Activated T-cell treated with anti-CD3 and anti-CD28 coated beads, Interleukin-2, amount 50 U/mL, for 72 hours (primary cell): ENCODE data around the gene MCU. TPM values are rescaled to one million over a fixed set of nuclear protein-coding genes. Genes with fewer than 3 reads are reported as not detected.
"Not testable (repeated sequence)": the region's sequence is repeated elsewhere in the genome, so short reads cannot be mapped to it uniquely, and the experiment has no call there.

Experiments
- ATAC-seq, 2 donors: fragments of 150-1000 bp; cut with Tn5 transposase; replicated peaks in 1 of 2; 2 replicates each; pipeline ENCODE4 v1.10.0; 2021; ENCODE audit warnings: moderate library complexity in 2 of 2, mild to moderate bottlenecking in 1 of 2
- DNase-seq, 2 donors: peaks; one replicate each; pipeline ENCODE4 v3.0.0; 2021 to 2022; ENCODE audit warnings: mixed read lengths in 1 of 2
- H3K27ac Mint-ChIP-seq: one replicate; pipeline ENCODE4 v1.8.0; 2022; ENCODE audit warnings: mild to moderate bottlenecking, moderate library complexity, mixed read lengths
- H3K27me3 Mint-ChIP-seq: one replicate; pipeline ENCODE4 v1.8.0; 2022; ENCODE audit warnings: low read depth, mixed read lengths
- H3K36me3 Mint-ChIP-seq, 2 donors: one replicate each; pipeline ENCODE4 v1.8.0; 2022; ENCODE audit warnings: mixed read lengths in 2 of 2, mild to moderate bottlenecking in 1 of 2; ENCODE audit not compliant: insufficient read depth in 2 of 2
- H3K4me1 Mint-ChIP-seq: one replicate; pipeline ENCODE4 v1.8.0; 2022; ENCODE audit warnings: low read depth, mixed read lengths
- H3K4me3 Mint-ChIP-seq, 2 donors: one replicate each; pipeline ENCODE4 v1.8.0; 2022; ENCODE audit warnings: mild to moderate bottlenecking in 2 of 2, mixed read lengths in 2 of 2, moderate library complexity in 2 of 2
- H3K9me3 Mint-ChIP-seq, 2 donors: one replicate each; pipeline ENCODE4 v1.8.0; 2022; ENCODE audit warnings: mixed read lengths in 2 of 2
- total RNA-seq, 2 donors: library from RNA; stranded (reverse); gene quantifications; one replicate each; pipeline ENCODE4 v1.2.3, GENCODE V29; 2022

Gene MCU
- total RNA-seq, 2 donors from 2014 or later, result 16.3 to 18.9 TPM

DNA sequence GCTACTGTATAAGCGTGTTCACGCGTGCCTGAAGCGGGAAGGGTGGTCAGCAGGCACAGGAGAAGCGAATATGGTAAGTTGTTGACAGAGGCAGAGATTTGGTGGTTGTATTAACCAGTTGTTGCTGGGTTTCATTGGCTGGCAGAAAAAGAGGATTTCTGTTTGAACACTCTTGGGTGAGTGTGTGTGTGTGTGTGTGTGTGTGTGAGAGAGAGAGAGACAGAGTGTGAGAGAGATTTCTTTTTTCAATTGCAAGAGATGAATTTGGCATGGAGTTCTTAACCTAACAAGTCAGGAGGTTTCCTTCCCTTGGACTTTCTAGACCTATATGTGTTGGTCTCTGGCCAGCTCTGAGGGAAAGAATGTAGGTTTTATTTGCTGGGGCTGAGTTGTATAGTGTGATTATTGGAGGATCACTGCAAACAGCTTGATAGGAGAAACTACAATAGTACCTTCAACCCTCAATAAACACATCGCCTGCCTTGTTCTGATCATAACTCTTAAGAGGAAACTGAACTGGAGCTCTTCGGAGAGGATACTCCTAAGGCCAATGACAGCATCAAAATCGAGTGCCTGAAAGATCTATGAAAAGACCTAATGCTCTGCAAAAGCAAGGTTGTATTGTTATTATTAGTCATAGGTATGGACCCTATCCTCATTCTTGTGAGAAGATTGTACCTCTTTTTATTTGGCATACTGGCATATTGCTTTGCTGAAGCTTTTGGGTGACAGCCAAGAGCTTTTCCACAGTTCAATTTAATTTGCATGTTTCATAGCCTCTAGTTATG is 1.2 kb downstream of the MCU start:
- no peaks in the 10 kb centered on the region for H3K9me3 Mint-ChIP-seq
- no peak for ATAC-seq

DNA sequence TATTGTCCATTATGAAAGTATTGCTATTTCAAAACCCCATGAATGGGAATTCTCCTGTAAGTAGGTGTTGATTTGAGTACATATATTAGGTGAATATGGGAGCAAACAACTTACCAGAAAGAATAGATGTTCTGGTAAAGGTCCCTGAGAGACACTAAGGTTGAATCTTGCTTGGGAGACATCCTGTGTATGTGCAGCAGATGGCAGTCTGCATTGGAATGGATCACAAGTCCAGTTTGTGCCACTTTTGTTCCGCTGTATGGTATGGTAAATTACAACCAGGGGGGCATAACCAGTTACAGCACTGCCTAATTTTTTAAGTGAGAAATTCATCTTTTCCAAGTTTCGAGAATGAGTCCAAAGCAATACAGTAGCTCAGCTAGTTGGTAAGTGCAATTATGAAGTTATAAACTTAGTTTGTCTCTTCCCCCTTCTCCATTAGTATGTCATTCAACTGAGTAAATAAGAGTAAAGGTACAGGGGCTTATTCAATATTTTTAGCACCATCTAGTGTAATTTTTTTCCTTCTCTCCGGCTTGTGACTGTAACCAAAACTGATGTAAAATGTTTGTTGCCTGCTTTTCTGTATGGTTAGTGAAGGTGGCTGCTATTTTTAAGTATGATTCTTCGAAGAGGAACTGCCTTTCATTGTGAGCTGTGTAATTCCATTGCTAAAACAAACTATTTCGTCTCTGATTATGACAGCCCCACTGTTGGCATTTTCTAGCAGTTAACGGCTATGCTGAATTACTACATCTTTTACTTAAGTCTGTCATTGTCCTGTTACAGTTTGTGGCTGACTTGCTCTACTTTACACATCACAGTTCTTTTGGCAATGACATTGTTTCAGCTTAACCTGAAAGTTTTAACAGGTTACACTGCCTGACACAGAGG is 2.8 kb downstream of the MCU start:
- Mint-ChIP-seq H3K4me1 (peaks cover 37% of the 10 kb centered on the region), H3K4me3 (peak overlapping the region in 1 of 2 donors; percentile 3), H3K36me3 (no peaks in the 10 kb centered on the region), H3K27me3 (no peaks in the 10 kb centered on the region), H3K27ac (no peak overlapping the region), H3K9me3 (no peaks in the 10 kb centered on the region)
- DNase-seq (no peak), ATAC-seq (no peak)

More for the DNA sequence above, 1.2 kb downstream of the MCU start:
- no peak for DNase-seq
- Mint-ChIP-seq H3K27ac (peak overlapping the region; percentile 0), H3K4me1 (peaks cover 37% of the 10 kb centered on the region), H3K4me3 (peak overlapping the region; percentile 89 to 90), H3K27me3 (no peaks in the 10 kb centered on the region), H3K36me3 (no peaks in the 10 kb centered on the region)

DNA sequence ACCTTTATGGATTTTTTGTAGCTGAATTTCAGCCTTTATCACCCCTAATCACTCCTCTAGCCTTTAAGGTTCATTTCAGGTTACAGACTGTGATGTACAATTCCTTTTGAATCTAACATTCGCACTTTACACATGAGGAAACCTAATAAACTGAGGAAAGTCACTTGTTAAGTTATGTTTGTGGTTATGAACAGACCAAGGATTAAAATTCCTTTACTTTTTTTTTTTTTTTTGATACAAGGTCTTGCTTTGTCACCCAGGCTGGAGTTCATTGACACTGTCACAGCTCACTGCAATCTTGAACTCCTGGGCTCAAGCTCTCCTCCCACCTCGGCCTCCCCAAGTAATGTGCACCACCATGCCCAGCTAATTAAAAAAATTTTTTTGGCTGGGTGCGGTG is 3.6 kb downstream of the MCU start:
- Mint-ChIP-seq H3K27ac (no peak overlapping the region), H3K4me1 (peaks cover 30% of the 10 kb centered on the region)
- ATAC-seq, result no peak

DNA sequence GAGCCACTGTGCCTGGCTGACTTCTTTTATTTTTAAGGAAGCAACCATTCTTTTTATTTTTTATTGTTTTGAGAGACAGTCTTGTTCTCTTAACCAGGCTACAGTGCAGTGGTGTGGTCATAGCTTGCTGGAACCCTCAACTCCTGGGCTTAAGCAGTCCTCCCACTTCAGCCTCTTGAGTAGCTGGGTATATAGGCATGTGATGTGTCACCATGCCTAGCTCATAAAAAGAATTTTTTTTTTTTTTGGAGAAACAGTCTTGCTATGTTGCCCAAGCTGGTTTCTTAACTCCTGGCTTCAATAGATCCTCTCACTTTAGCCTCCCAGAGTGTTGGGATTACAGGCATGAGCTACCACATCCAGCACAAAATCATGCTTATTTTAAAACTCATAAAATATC is 5.8 kb downstream of the MCU start:
- H3K36me3 Mint-ChIP-seq, result no peaks in the 10 kb centered on the region
- no peak overlapping the region for H3K4me3 Mint-ChIP-seq
- ATAC-seq (no peak), DNase-seq (no peak)
- H3K27ac Mint-ChIP-seq, result no peak overlapping the region
- H3K4me1 Mint-ChIP-seq, result peaks cover 29% of the 10 kb centered on the region
- no peaks in the 10 kb centered on the region for H3K27me3 Mint-ChIP-seq
- no peaks in the 10 kb centered on the region for H3K9me3 Mint-ChIP-seq

More for the DNA sequence above, 3.6 kb downstream of the MCU start:
- Mint-ChIP-seq H3K4me3 (no peak overlapping the region), H3K27me3 (no peaks in the 10 kb centered on the region), H3K36me3 (no peaks in the 10 kb centered on the region), H3K9me3 (no peaks in the 10 kb centered on the region)
- DNase-seq, result no peak

DNA sequence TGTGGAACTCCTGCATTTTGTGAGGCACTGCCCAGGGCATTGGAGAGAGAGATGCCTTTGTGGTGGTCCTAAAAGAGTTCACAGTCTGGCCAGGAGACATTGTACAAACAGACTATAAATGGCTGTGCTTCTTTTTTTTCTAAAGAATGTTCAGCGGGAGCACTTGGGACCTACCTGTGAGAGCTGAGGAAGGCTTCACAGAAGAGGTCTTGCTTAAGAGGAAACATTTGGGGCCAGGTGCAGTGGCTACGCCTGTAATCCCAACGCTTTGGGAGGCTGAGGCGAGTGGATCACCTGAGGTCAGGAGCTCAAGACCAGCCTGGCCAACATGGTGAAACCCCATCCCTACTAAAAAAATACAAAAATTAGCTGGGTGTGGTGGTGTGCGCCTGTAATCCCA is 10.5 kb downstream of the MCU start:
- ATAC-seq, H3K36me3 Mint-ChIP-seq, H3K27ac Mint-ChIP-seq, DNase-seq, H3K27me3 Mint-ChIP-seq, H3K9me3 Mint-ChIP-seq, H3K4me3 Mint-ChIP-seq: not testable (repeated sequence)
- H3K4me1 Mint-ChIP-seq, result peaks cover 18% of the 10 kb centered on the region

DNA sequence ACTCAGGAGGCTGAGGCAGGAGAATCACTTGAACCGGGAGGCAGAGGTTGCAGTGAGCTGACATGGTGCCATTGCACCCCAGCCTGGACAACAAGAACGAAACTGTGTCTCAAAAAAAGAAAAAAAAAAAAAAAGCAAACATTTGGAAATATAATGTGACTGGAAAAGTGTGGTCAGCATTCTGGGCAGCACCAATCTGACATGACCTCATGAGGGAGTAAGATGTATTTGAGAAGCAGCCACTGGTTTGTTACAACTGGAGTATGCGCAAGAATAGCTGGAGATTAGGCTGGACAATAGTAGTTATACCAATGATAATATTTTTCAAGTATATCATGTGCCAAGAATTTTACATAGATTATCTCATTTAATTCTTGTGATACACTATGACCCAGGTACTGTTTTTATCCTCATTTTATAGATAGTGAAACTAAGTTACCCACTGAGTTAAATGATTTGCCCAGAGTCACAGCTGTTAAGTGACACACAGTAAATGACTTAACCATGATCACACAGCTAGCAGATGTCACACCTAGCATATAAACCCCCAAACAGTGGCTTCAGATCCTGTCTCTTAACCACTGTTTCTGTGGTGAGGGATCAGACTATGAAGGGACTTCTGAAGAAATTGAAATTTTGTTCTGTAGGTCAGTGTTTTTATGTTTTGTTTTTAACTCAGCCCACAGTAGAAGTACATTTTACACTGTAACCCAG is 11.1 kb downstream of the MCU start:
- Mint-ChIP-seq H3K36me3 (no peaks in the 10 kb centered on the region), H3K27me3 (no peaks in the 10 kb centered on the region), H3K9me3 (no peaks in the 10 kb centered on the region), H3K27ac (peak overlapping the region; percentile 24), H3K4me3 (no peak overlapping the region), H3K4me1 (peaks cover 18% of the 10 kb centered on the region)
- DNase-seq (peak in 1 of 2 donors; percentile 11), ATAC-seq (peak; percentile 92 to 98)

DNA sequence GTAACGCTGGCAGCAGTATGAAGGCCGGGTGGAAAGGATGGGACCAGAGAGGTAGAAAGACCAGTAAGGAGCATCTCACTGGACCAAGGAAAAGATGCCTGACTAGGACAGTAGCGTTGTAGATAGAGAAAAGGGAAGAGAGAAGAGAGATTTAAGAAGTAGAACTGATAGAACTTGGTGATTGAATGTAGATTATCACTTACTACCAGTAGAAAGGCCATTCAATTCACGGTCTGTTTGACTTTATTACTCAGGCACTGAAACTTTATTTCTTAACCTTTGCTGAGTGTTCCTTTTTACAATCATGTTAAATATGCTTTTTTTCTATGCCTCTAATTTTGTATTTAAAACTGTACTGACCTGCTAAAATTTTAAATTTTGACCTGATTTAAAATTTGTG is 12.2 kb downstream of the MCU start:
- Mint-ChIP-seq H3K27me3 (no peaks in the 10 kb centered on the region), H3K9me3 (no peaks in the 10 kb centered on the region), H3K36me3 (no peaks in the 10 kb centered on the region), H3K27ac (no peak overlapping the region), H3K4me3 (no peak overlapping the region), H3K4me1 (peaks cover 18% of the 10 kb centered on the region)
- ATAC-seq (no peak), DNase-seq (no peak)

DNA sequence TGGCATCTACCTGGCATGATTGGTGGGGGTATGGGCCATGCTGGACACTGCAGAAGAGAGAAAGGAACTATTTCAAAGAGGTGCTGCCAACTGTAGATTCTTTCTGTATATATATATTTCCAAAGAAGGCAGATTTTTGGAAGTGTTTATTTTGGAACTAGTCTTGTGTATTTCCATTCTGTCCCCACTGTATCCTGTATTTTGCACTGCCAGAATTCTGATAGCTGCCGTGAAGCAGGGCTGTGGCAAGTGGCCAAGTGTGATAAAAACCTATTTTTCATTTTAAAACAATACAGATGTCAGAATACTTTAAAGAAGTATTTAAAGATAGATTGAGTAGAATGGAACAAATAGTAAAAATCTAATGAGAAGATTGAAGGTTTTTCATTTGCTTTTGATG is 17.1 kb downstream of the MCU start:
- Mint-ChIP-seq H3K27ac (no peak overlapping the region), H3K4me3 (no peak overlapping the region), H3K36me3 (no peaks in the 10 kb centered on the region), H3K9me3 (no peaks in the 10 kb centered on the region), H3K4me1 (peaks cover 2% of the 10 kb centered on the region), H3K27me3 (no peaks in the 10 kb centered on the region)
- DNase-seq (no peak), ATAC-seq (no peak)

DNA sequence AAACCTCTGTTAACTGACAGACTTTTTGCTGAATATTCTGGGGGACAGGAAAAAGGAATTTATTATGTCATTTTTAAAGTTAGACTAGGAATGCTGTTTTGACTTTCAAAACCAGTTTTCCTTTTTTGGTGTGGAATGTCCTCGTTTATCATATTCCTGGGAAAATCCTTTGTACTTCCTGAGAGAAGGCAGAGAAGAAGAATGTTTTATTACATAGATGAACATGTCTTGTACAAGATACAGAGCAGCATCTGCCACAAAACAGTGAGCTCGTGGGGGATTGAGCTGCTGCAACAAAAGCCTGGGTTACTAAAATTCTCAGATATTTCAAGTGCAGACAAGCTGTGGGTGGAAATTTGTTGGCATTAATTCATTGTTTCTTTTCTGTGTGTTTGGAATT is 20.2 kb downstream of the MCU start:
- Mint-ChIP-seq H3K9me3 (no peaks in the 10 kb centered on the region), H3K4me1 (no peaks in the 10 kb centered on the region), H3K27ac (no peak overlapping the region), H3K36me3 (peaks cover 0 to 1% of the 10 kb centered on the region in 2 donors), H3K27me3 (no peaks in the 10 kb centered on the region), H3K4me3 (no peak overlapping the region)
- no peak for DNase-seq
- ATAC-seq, result no peak

DNA sequence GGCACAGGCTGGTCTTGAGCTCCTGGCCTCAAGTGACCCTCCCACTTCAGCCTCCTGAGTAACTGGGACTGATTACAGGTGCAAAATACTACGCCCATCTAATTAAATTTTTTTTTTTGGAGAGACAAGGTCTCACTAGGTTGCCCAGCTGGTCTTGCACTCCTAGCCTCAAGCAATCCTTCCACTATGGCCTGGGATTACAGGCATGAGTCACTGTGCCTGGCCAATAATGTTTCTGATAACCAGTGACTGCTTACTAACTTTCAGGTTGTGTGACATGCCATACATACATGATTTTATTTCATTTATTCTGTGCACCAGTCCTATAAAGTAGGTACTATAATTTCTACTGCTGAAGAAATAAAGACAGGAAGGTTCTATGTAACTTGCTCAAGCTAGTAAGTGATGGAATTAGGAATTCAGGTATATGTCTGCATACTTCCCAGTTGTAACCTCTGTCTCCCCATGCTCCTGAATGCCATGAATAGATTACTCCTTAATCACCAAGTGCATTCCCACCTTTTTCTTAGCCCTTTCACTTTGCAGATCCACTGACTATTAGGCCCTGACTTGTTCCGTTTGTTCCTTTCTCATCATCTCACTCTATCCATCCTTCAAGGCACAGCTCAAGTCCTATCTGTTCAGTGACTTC is 28.1 kb downstream of the MCU start:
- no peaks in the 10 kb centered on the region for H3K4me1 Mint-ChIP-seq
- no peak for ATAC-seq
- H3K27ac Mint-ChIP-seq, result no peak overlapping the region
- no peak for DNase-seq
- H3K36me3 Mint-ChIP-seq, result peaks cover 0 to 1% of the 10 kb centered on the region in 2 donors
- H3K9me3 Mint-ChIP-seq, result no peaks in the 10 kb centered on the region
- H3K4me3 Mint-ChIP-seq, result no peak overlapping the region
- no peaks in the 10 kb centered on the region for H3K27me3 Mint-ChIP-seq

DNA sequence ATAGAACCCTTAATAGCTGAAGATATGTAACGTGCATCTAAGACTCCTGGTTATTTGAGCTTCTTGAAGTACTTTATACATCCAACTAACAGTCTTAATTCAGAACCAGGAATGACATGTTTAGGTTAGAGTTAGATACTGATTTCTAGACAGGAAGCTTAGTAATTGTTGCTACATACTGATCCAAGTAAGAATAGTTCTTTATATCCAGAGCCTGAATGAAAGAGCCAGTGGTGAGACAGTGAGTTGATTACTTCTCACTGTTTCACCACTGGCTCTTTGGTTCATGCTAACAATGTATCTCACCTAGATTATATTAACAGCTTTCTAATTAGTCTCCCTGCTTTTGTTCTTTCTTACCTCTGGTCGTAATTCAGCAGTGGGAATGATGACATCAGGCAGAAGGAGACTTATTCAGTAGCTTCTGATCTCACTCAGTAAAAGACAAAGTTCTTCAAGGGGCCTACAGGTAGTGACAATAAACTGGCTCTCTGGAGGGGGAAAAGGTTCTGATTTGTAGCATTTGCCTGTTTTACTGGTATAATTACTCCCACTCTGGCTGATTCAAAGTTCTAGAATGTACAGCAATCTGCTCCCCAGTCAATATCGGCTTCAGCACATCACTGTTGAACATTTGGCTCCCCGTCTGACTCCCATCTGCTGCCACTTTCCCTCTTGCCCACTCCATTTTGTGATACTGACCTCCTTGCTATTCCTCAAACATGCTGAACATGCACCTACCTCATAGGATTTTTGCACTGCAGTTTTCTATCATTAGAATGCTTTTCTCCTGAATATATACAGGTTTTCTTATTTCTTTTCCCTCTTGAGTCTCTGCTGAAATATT is 29.1 kb downstream of the MCU start:
- DNase-seq (no peak), ATAC-seq (no peak)
- Mint-ChIP-seq H3K27ac (no peak overlapping the region), H3K4me3 (no peak overlapping the region), H3K27me3 (no peaks in the 10 kb centered on the region), H3K36me3 (peaks cover 0 to 1% of the 10 kb centered on the region in 2 donors), H3K4me1 (no peaks in the 10 kb centered on the region), H3K9me3 (no peaks in the 10 kb centered on the region)

DNA sequence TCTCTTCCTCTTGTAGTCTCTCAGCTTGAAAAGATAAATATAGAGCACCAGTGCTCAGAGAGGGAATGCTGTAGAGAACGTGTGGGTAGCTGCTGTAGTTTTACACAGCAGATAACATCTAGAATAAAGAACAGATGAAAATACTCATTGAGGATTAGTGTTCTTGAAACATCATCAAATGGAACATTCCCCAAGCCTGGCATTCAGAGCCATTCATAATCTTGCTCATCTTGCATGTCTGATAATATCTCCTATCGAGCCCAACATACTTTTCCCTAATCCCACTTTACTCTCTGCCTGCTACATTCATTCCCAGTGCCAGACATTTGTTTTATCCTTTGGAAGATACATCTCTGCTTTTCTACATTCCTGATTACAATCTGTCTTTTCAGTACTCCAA is 35.2 kb downstream of the MCU start:
- no peak for ATAC-seq
- DNase-seq, result no peak
- H3K4me1 Mint-ChIP-seq, result peaks cover 19% of the 10 kb centered on the region
- H3K27me3 Mint-ChIP-seq, result no peaks in the 10 kb centered on the region
- no peak overlapping the region for H3K4me3 Mint-ChIP-seq
- H3K36me3 Mint-ChIP-seq, result no peaks in the 10 kb centered on the region
- H3K27ac Mint-ChIP-seq, result no peak overlapping the region
- H3K9me3 Mint-ChIP-seq, result no peaks in the 10 kb centered on the region
